ENCODE measurements around the gene RPP30. TPM values are rescaled to one million over a fixed set of nuclear protein-coding genes. Genes with fewer than 3 reads are reported as not detected.
A peak's percentile ranks its signal among the peaks of the same experiment; 100 is the strongest.

The RPP30 gene
- total and polyA plus RNA-seq, 2 of the 13 experiments (the other 11 are each of a cell fraction or from before 2014, with no cell fraction given): 27.1 to 65.0 TPM

- TF ChIP-seq IRF1 (CRISPR knock-in tag; IDR thresholded peaks at IDR 0.05; ENCODE audit: low read depth) (no peak), SNAPC2 (CRISPR knock-in tag; IDR thresholded peaks at IDR 0.05) (no peak), ZNF224 (CRISPR knock-in tag; IDR thresholded peaks at IDR 0.05) (no peak), TIGD3 (CRISPR knock-in tag; IDR thresholded peaks at IDR 0.05; ENCODE audit: borderline replicate concordance) (no peak), SP1 (IDR thresholded peaks at IDR 0.05) (no peak), SP1 (CRISPR knock-in tag; IDR thresholded peaks at IDR 0.05) (no peak), CHD2 (IDR thresholded peaks at IDR 0.05; ENCODE audit: low read depth, low read length) (0 out of 2 replicates have a peak, but pooled peaks have one; percentile 25), THAP7 (CRISPR knock-in tag; IDR thresholded peaks at IDR 0.05) (no peak), REXO4 (CRISPR knock-in tag; IDR thresholded peaks at IDR 0.05; ENCODE audit: borderline replicate concordance) (no peak), CC2D1A (CRISPR knock-in tag; IDR thresholded peaks at IDR 0.05) (no peak), ISL2 (CRISPR knock-in tag; IDR thresholded peaks at IDR 0.05) (peak; percentile 60; the same call in 1 of the 2 replicates), TFDP2 (CRISPR knock-in tag; IDR thresholded peaks at IDR 0.05) (no peak), ZNF557 (CRISPR knock-in tag; IDR thresholded peaks at IDR 0.05) (no peak), RERE (CRISPR knock-in tag; IDR thresholded peaks at IDR 0.05; ENCODE audit: low read depth) (no peak), ZNF782 (CRISPR knock-in tag; IDR thresholded peaks at IDR 0.05; ENCODE audit: borderline replicate concordance) (no peak), ZBTB33 (CRISPR knock-in tag; IDR thresholded peaks at IDR 0.05) (no peak)
These were observed 59.4 kb downstream of the RPP30 start (continued) for GRCh38 chr10:90930971-90931871.

Measured in HepG2 (cell line).